Urinary bladder (tissue), 4 donors: ENCODE measurements around the gene TSPOAP1. TPM values are rescaled to one million over a fixed set of nuclear protein-coding genes. Genes with fewer than 3 reads are reported as not detected.
A peak's percentile ranks its signal among the peaks of the same experiment; 100 is the strongest.

ENCODE experiments used
- DNase-seq: peaks from one replicate; pipeline ENCODE4 v3.0.0-alpha.2; 2015; ENCODE audit errors: extremely low spot score
- H3K27ac ChIP-seq: one replicate; pipeline ENCODE4 v1.5.1; 2013; ENCODE audit warnings: low read depth, mild to moderate bottlenecking, moderate library complexity
- H3K36me3 ChIP-seq: one replicate; pipeline ENCODE4 v1.6.1; 2013; ENCODE audit warnings: mild to moderate bottlenecking, moderate library complexity; ENCODE audit not compliant: insufficient read depth
- H3K4me1 ChIP-seq: one replicate; pipeline ENCODE4 v1.6.1; 2013; ENCODE audit warnings: mild to moderate bottlenecking, moderate library complexity; ENCODE audit not compliant: insufficient read depth
- H3K4me3 ChIP-seq: one replicate; pipeline ENCODE4 v1.5.1; 2013; ENCODE audit warnings: low read depth, low read length
- WGBS: extraction: QIAGEN DNeasy Blood & Tissue Kit; methylation state at CpG from one replicate; pipeline ENCODE4 v1.1.7; 2013; 5-methylcytosine and 5-hydroxymethylcytosine counted together
- polyA plus RNA-seq: library from polyadenylated mRNA; stranded (reverse); fragments of 200-250 nt; gene quantifications from one replicate; pipeline ENCODE4 v1.2.3, GENCODE V29; 2013
- total RNA-seq: library from RNA; depleted of rRNA; stranded (reverse); fragments of >200 nt; gene quantifications from one replicate; pipeline ENCODE4 v1.2.3, GENCODE V29; 2014
- donor health status: healthy with polysubstance abuse.
- donor health status: healthy.

TSPOAP1 gene
- total RNA-seq, result 7.4 TPM
- polyA plus RNA-seq, result 19.1 TPM

GRCh38 chr17:58328195-58329034 lies at the start of gene TSPOAP1:
Gene TSPOAP1, minus strand, starts transcription at chr17:58328795. Its CDS starts 875 bp downstream, at chr17:58327920.
- H3K4me1 ChIP-seq, result no peaks in the 10 kb centered on the region
- no peak within 1 kb of the TSS for H3K4me3 ChIP-seq
- no peaks in the 10 kb centered on the region for H3K36me3 ChIP-seq
- no peak within 1 kb of the TSS for H3K27ac ChIP-seq
- DNase-seq, result no peak
- 39% methylated on average over 23 of the region's 23 CpGs for WGBS

DNA sequence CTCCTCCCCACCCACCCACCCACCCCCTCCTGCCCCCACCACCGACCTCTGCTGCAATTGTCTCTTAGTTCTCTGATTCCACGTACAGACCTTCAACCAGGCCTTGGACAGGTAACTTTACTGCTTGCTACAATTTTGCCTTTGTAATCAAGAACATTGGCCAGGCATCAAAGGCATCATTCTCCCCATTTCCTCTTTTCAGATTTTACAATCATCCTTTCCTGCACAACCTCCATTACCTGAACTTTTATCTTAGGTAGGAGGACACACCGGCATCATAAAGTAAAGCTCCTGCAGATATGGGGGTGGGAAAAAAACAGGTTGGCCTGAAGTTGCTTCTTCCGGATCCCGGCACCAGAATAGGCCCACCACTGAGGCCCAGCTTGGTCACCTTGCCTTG lies 49.1 kb upstream of the TSPOAP1 start:
- 69% methylated on average over 5 of the region's 5 CpGs for WGBS

DNA sequence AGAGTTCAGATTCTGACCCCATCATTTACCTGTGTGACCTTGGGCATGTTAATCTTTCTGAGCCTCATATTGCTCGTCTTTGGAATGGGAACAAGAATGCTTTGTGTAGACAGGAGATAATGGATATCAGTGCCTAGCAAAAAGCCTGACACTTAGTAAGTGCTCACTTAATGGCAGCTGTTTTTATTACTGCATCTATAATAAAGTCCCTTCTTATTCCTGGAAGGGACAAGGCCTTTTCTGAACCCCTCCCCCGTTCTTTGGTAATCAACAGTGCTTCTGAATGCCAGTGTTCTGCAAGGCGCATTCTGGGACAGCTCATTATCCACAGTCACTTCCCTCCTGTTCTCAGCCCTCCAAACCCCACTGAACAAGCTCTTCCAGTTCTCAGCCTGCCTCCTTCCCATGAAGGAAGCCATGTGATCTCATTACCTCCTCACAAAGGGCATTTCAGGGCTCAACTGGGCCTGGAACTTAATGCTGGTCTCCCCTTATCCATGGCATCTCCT lies 48.6 kb upstream of the TSPOAP1 start:
- 72% methylated on average over 3 of the region's 3 CpGs for WGBS

More for the DNA sequence above, 49.1 kb upstream of the TSPOAP1 start:
- H3K4me1 ChIP-seq, result no peaks in the 10 kb centered on the region
- H3K4me3 ChIP-seq, result no peak overlapping the region
- DNase-seq, result no peak
- H3K27ac ChIP-seq, result no peak overlapping the region
- no peaks in the 10 kb centered on the region for H3K36me3 ChIP-seq

DNA sequence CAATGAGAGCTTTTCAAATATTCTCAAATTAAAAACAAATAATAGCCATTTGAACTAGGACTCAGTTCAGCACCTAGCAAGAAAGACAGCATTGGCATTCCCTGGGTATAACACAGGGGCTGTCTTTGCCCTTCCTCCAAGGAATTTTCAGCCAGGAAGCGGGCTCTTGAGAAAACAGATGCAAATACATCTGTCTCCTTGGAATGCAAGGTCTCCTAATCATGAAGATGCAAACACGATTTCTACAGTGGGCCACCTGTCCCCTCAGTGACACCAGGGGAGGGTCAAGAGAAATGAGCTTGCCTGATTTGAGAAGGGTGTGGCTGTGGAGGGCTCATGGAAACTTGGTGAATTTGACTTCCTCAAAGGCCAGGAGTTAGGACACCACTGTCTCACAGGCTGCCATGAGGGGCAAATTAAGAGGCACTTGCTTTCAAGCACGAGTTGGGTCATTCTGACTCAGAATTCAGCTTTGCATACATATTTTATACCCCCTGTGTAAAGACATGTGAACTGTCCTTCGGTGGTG lies 47.9 kb upstream of the TSPOAP1 start:
- Histone ChIP-seq H3K4me1 (no peaks in the 10 kb centered on the region), H3K36me3 (no peaks in the 10 kb centered on the region)
- 70% methylated on average over 4 of the region's 4 CpGs for WGBS

More for the DNA sequence above, 48.6 kb upstream of the TSPOAP1 start:
- no peak overlapping the region for H3K27ac ChIP-seq
- no peaks in the 10 kb centered on the region for H3K36me3 ChIP-seq
- H3K4me1 ChIP-seq, result no peaks in the 10 kb centered on the region
- no peak overlapping the region for H3K4me3 ChIP-seq
- peak; percentile 72 for DNase-seq

DNA sequence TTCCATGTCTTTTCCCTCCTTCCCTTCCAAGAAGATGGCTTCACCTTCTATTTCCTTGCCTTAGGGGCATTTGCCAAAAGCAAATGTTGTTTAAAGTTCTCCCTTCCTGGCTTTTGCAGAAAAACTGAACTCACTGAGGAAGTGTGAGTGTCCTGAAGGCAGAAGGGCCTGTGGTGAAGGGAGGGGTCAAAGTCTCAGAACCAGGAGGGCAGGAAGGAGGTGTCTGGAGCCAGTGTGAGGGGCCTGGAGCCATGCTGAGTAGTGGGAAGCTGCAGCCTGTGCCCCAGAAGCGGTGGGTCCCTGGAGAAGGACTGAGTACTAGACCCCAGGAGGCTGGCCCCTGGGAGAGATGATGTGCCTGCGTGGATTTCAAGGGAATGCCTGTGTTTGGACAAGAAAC lies 47.2 kb upstream of the TSPOAP1 start:
- H3K36me3 ChIP-seq, result no peaks in the 10 kb centered on the region
- 63% methylated on average over 2 of the region's 2 CpGs for WGBS
- DNase-seq, result no peak

More for the DNA sequence above, 47.9 kb upstream of the TSPOAP1 start:
- H3K4me3 ChIP-seq, result no peak overlapping the region
- H3K27ac ChIP-seq, result no peak overlapping the region
- no peak for DNase-seq

GRCh38 chr17:58375256-58375655 lies 46.7 kb upstream of the TSPOAP1 start:
- Histone ChIP-seq H3K4me3 (no peak overlapping the region), H3K4me1 (no peaks in the 10 kb centered on the region), H3K36me3 (no peaks in the 10 kb centered on the region), H3K27ac (no peak overlapping the region)
- WGBS, result 80% methylated on average over 5 of the region's 5 CpGs
- DNase-seq, result no peak

More for the DNA sequence above, 47.2 kb upstream of the TSPOAP1 start:
- H3K4me3 ChIP-seq, result no peak overlapping the region
- no peaks in the 10 kb centered on the region for H3K4me1 ChIP-seq
- H3K27ac ChIP-seq, result no peak overlapping the region

DNA sequence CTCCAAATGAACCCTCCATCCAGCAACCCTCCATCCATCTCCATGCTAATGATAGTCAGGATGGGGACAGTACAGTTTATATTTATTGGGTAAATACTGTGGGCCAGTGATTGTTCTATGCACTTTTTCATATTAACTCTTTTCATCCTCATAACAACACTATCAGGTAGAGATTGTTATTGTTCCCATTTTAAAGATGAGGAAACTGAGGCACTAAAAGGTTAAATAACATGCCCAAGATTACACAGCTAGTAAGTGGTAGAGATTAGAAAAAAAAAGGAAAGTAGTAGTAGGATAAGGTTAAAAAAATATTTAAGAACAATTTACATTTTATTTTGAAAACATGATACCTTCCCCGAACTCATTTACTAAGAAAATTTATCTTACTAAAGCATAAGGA lies 45.3 kb upstream of the TSPOAP1 start:
- Histone ChIP-seq H3K4me3 (no peak overlapping the region), H3K36me3 (no peaks in the 10 kb centered on the region), H3K27ac (no peak overlapping the region), H3K4me1 (no peaks in the 10 kb centered on the region)
- DNase-seq, result no peak
- WGBS, result 94% methylated on average over 1 of the region's 1 CpG

- H3K4me1 ChIP-seq, result no peaks in the 10 kb centered on the region
- H3K27ac ChIP-seq, result no peak overlapping the region
- WGBS, result 87% methylated on average over 5 of the region's 5 CpGs
- no peak overlapping the region for H3K4me3 ChIP-seq
- DNase-seq, result no peak
- no peaks in the 10 kb centered on the region for H3K36me3 ChIP-seq
These were observed 44.4 kb upstream of the TSPOAP1 start for GRCh38 chr17:58373003-58373402.

GRCh38 chr17:58371300-58371950 lies 42.8 kb upstream of the TSPOAP1 start:
- Histone ChIP-seq H3K36me3 (no peaks in the 10 kb centered on the region), H3K4me1 (no peaks in the 10 kb centered on the region), H3K27ac (no peak overlapping the region), H3K4me3 (no peak overlapping the region)
- 80% methylated on average over 6 of the region's 6 CpGs for WGBS
- no peak for DNase-seq

GRCh38 chr17:58370716-58371115 lies 42.1 kb upstream of the TSPOAP1 start:
- Histone ChIP-seq H3K36me3 (no peaks in the 10 kb centered on the region), H3K27ac (no peak overlapping the region), H3K4me1 (no peaks in the 10 kb centered on the region), H3K4me3 (no peak overlapping the region)
- DNase-seq, result no peak
- WGBS, result 85% methylated on average over 9 of the region's 9 CpGs

- Histone ChIP-seq H3K36me3 (no peaks in the 10 kb centered on the region), H3K4me1 (no peaks in the 10 kb centered on the region), H3K27ac (no peak overlapping the region), H3K4me3 (no peak overlapping the region)
- 93% methylated on average over 5 of the region's 5 CpGs for WGBS
- no peak for DNase-seq
These were observed 41.7 kb upstream of the TSPOAP1 start for GRCh38 chr17:58370309-58370708.

DNA sequence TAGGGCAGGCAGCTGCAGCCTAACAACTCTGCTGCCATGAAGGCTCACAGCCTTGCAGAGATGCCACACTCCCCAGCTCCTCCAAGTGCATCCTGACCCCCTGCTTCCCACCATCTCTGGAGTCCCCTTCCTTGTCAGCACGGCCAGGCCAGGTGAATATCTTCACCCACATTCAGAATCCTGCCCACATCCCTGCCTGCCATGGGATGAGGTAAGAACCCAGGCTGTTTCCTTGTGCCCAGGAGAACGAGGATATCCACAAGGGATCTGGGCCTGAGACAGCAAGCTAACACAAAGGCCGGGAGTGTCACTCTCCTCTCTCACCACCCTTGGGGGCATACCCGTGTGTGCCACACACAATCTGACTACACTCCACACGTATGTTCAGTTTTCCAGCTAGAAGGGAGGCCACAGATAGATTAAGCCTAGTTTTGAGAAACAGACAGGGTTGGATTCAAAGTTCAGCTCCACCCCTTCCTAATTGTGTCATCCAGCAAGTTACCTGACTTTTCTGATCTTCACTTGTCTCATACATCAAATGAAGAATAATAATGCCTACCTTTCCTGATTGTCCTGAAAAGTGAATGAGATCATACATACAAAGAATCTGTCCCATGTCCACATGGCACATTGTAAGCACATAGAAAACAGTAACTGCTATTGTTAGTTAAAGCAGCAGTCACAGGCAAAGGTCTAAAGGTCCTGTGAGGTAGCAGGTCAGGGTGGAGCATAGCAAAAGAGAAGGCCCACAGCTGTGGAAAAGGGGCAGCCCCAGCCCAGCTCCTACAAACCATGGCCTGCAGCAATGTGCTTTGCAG lies 40.8 kb upstream of the TSPOAP1 start:
- Histone ChIP-seq H3K27ac (no peak overlapping the region), H3K36me3 (no peaks in the 10 kb centered on the region), H3K4me3 (no peak overlapping the region), H3K4me1 (no peaks in the 10 kb centered on the region)
- no peak for DNase-seq
- 72% methylated on average over 5 of the region's 5 CpGs for WGBS

DNA sequence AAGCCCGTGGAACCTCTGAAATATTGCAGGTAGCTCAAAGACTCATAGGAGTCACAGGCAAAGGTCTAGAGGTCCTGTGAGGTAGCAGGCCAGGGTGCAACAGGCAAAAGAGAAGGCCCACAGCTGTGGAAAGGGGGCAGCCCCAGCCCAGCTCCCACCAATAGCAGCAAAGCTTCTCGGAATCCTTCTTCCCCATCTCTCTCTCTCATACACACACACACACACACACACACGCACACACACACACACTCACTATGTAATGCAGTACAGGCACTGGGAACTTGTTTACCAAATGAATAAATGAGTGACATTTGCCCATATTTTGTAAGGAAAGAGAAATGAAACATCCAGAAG lies 40.2 kb upstream of the TSPOAP1 start:
- Histone ChIP-seq H3K4me3 (no peak overlapping the region), H3K4me1 (no peaks in the 10 kb centered on the region), H3K27ac (no peak overlapping the region), H3K36me3 (no peaks in the 10 kb centered on the region)
- 58% methylated on average over 3 of the region's 3 CpGs for WGBS
- no peak for DNase-seq
